ENCODE results near the gene NLRC5. TPM values are rescaled to one million over a fixed set of nuclear protein-coding genes. Genes with fewer than 3 reads are reported as not detected.
A peak's percentile ranks its signal among the peaks of the same experiment; 100 is the strongest.

The NLRC5 gene
- total RNA-seq, 3 donors from 2014 or later (not counting 1 experiment from before 2014, with no cell fraction given): 320 to 563 (median 535) TPM

GRCh38 chr16:56983211-56983751, 6.1 kb upstream of the NLRC5 start:
- Mint-ChIP-seq H3K36me3 (no peaks in the 10 kb centered on the region), H3K4me1 (peaks cover 27 to 29% of the 10 kb centered on the region in 2 donors), H3K4me3 (no peak overlapping the region), H3K9me3 (no peaks in the 10 kb centered on the region), H3K27ac (no peak overlapping the region), H3K27me3 (ENCODE audit: low read depth in 2 of 2) (no peaks in the 10 kb centered on the region)
- WGBS (ENCODE audit: insufficient coverage): 75% methylated on average over 8 of the region's 9 CpGs
- Histone ChIP-seq H3K9me3 (ENCODE audit: control insufficient read depth, insufficient read depth, low read length) (no peaks in the 10 kb centered on the region), H3K36me3 (ENCODE audit: control insufficient read depth, insufficient read depth, low read length) (no peaks in the 10 kb centered on the region), H3K27me3 (ENCODE audit: control insufficient read depth, insufficient read depth, low read length) (no peaks in the 10 kb centered on the region), H3K4me3 (ENCODE audit: low read length) (no peak overlapping the region), H3K4me1 (ENCODE audit: control insufficient read depth, insufficient read depth, low read length) (peaks cover 41% of the 10 kb centered on the region), H3K27ac (ENCODE audit: low read length) (no peak overlapping the region)
- intact Hi-C loops (cut with micrococcal nuclease): no loop called here
- no peak for DNase-seq
- no peak for ATAC-seq
- TF ChIP-seq CTCF (IDR thresholded peaks at IDR 0.05): no peak

- no peak for TF ChIP-seq CTCF (IDR thresholded peaks at IDR 0.05)
- Histone ChIP-seq H3K9me3 (ENCODE audit: control insufficient read depth, insufficient read depth, low read length) (no peaks in the 10 kb centered on the region), H3K4me3 (ENCODE audit: low read length) (no peak overlapping the region), H3K27ac (ENCODE audit: low read length) (no peak overlapping the region), H3K36me3 (ENCODE audit: control insufficient read depth, insufficient read depth, low read length) (no peaks in the 10 kb centered on the region), H3K4me1 (ENCODE audit: control insufficient read depth, insufficient read depth, low read length) (peaks cover 48% of the 10 kb centered on the region), H3K27me3 (ENCODE audit: control insufficient read depth, insufficient read depth, low read length) (no peaks in the 10 kb centered on the region)
- no peaks in the 10 kb centered on the region for H3K36me3 Mint-ChIP-seq
- peak overlapping the region in 1 of 2 donors; percentile 1 for H3K27ac Mint-ChIP-seq
- 90% methylated on average over 6 of the region's 6 CpGs for WGBS (ENCODE audit: insufficient coverage)
- DNase-seq: no peak
- H3K4me3 Mint-ChIP-seq: no peak overlapping the region
- no peak for ATAC-seq
- peaks cover 38 to 41% of the 10 kb centered on the region in 2 donors for H3K4me1 Mint-ChIP-seq
- no peaks in the 10 kb centered on the region for H3K27me3 Mint-ChIP-seq (ENCODE audit: low read depth in 2 of 2)
- intact Hi-C loops (cut with micrococcal nuclease): no loop called here
- H3K9me3 Mint-ChIP-seq: no peaks in the 10 kb centered on the region
These were observed 4.7 kb upstream of the NLRC5 start for GRCh38 chr16:56984639-56985038.

GRCh38 chr16:56985288-56985961, 3.9 kb upstream of the NLRC5 start:
- peaks cover 48% of the 10 kb centered on the region for H3K4me1 ChIP-seq (ENCODE audit: control insufficient read depth, insufficient read depth, low read length)
- Mint-ChIP-seq H3K27ac (peak overlapping the region in 1 of 2 donors; percentile 1), H3K4me3 (no peak overlapping the region), H3K9me3 (no peaks in the 10 kb centered on the region), H3K36me3 (no peaks in the 10 kb centered on the region), H3K27me3 (ENCODE audit: low read depth in 2 of 2) (no peaks in the 10 kb centered on the region), H3K4me1 (peaks cover 45 to 48% of the 10 kb centered on the region in 2 donors)
- intact Hi-C loops (cut with micrococcal nuclease): no loop called here
- H3K27me3 ChIP-seq (ENCODE audit: control insufficient read depth, insufficient read depth, low read length): no peaks in the 10 kb centered on the region
- DNase-seq: no peak
- no peak overlapping the region for H3K27ac ChIP-seq (ENCODE audit: low read length)
- H3K9me3 ChIP-seq (ENCODE audit: control insufficient read depth, insufficient read depth, low read length): no peaks in the 10 kb centered on the region
- no peak for ATAC-seq
- H3K36me3 ChIP-seq (ENCODE audit: control insufficient read depth, insufficient read depth, low read length): no peaks in the 10 kb centered on the region
- 90% methylated on average over 7 of the region's 7 CpGs for WGBS (ENCODE audit: insufficient coverage)
- TF ChIP-seq CTCF (IDR thresholded peaks at IDR 0.05): no peak
- H3K4me3 ChIP-seq (ENCODE audit: low read length): no peak overlapping the region

Measured in natural killer cell (primary cell).